ENCODE measurements around the gene TEX261.

The TEX261 gene

DNA sequence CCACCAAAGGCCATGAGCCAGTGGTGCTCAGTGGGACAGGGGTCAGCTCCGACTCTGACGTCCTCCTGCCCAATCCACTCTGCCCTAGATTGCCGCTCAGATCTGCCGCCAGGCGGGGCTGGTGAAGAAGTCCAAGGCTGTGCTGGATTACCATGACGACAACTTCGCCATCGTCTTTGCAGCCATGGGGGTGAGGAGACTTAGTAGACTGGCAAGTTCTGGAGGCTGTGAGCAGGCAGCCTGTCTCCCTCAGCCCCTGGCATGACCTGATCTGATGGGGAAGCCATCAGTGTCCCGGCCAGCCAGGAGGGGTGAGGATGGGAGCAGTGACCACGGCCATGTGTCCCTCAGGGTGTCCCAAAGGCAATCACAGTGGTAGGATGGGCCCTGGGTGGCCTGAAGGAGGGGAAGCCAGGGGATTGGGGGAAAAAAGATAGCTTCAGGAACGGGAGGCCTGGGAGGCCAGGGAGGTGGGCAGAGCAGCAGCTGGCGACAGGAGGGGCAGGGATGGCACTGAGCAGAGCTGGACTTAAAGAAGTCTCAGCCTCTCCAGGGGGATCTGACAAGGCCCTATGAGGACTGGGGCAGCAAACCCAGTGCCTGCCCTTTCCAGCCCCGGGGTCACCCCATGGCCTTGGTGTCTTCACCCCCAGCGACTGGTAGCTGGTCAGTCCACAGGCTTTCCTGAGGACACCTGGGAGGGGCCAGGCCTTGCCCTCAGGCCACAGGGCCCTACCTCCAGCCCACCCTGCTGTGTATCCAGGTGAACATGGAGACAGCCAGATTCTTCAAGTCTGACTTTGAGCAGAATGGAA is 33.6 kb downstream of the TEX261 start:
- no peak overlapping the region for H3K4me3 ChIP-seq (ENCODE audit: low read depth, low read length)
- TF ChIP-seq, protein P1, sequence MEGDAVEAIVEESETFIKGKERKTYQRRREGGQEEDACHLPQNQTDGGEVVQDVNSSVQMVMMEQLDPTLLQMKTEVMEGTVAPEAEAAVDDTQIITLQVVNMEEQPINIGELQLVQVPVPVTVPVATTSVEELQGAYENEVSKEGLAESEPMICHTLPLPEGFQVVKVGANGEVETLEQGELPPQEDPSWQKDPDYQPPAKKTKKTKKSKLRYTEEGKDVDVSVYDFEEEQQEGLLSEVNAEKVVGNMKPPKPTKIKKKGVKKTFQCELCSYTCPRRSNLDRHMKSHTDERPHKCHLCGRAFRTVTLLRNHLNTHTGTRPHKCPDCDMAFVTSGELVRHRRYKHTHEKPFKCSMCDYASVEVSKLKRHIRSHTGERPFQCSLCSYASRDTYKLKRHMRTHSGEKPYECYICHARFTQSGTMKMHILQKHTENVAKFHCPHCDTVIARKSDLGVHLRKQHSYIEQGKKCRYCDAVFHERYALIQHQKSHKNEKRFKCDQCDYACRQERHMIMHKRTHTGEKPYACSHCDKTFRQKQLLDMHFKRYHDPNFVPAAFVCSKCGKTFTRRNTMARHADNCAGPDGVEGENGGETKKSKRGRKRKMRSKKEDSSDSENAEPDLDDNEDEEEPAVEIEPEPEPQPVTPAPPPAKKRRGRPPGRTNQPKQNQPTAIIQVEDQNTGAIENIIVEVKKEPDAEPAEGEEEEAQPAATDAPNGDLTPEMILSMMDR (IDR thresholded peaks at IDR 0.05; ENCODE audit: low read depth, low read length, missing control alignments): peak; percentile 0
- H3K27ac ChIP-seq: no peak overlapping the region
- in situ Hi-C loops (cut with HindIII; ENCODE audit: low pct_ligation_motif_present, low sequenced_read_pairs): no loop called here
- H3K36me3 ChIP-seq (replicated peaks): no peaks in the 10 kb centered on the region
- H3K27me3 ChIP-seq (replicated peaks): peaks cover 7% of the 10 kb centered on the region
- no peak for DNase-seq

DNA sequence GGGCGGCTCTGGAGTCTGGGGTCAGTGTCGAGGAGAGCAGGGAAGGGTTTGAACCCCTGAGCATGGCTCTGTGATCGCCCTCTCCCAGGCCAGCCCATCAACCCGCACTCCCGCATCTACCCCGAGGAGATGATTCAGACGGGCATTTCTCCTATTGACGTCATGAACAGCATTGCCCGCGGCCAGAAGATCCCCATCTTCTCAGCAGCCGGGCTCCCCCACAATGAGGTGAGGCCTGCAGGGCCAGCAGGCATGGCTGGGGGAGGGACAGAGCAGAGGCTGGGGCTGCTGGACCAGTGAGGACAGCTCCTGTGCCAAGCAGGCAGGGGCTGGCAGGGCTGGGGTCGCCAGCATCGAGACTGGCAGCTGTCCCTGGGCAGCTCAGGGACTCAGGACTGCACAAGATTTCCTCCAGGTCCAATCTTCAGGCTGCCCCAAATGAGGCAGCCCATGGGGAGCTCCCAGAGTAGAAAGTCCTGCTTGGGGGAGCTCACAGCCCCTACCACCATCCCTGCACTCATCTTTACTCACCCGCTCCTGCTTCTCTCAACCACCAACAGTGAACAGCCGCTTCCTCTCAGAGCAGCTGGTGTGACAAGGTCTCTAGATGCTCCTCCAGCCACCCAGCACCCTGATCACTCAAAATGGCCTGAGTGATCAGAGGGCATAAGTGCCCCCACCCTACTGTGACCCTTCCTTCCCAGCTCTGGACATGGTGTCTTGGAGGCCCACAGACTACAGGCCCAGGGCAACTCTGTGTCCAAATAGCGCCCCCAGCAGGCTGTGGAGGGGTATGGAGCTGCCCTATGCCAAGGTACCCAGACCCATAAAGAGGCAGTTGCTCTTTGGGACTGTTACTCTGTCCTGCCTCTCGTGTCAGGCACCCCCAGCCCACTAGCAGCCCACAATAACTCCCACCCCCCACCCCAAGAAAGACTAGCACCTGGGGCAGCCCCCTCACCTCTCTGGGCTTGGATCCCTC is 34.5 kb downstream of the TEX261 start:
- in situ Hi-C loops (cut with HindIII; ENCODE audit: low pct_ligation_motif_present, low sequenced_read_pairs): no loop called here

DNA sequence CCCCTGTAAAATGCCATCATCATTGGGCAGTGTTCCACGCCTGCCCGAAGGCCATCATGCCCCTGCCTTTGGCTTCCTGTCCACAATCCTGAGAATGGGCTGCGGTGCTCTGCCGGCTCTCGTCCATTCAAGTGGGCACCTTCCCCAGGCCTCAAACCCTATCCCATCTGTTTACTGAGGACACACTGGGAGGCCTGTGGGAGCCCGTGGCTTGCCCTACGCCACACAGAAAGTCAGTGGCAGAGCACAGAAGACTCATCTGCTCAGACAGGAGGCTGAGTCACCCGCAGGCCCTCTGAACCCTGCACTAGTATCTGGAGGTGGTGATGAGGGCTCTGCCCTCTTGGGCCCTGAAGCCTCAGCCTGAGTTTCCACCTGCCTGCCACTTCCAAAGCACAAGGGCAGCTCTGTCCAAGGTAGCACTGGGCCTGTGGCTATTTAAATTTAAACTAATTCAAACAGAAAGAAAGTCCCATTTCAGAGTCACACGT is 35.4 kb downstream of the TEX261 start:
- no peak overlapping the region for H3K4me3 ChIP-seq (ENCODE audit: low read depth, low read length)
- H3K27ac ChIP-seq: no peak overlapping the region
- TF ChIP-seq, protein P1 (IDR thresholded peaks at IDR 0.05; ENCODE audit: low read depth, low read length, missing control alignments): no peak
- DNase-seq: no peak
- peaks cover 7% of the 10 kb centered on the region for H3K27me3 ChIP-seq (replicated peaks)
- H3K36me3 ChIP-seq (replicated peaks): no peaks in the 10 kb centered on the region
- in situ Hi-C loops (cut with HindIII; ENCODE audit: low pct_ligation_motif_present, low sequenced_read_pairs): no loop called here

More for the DNA sequence above, 34.5 kb downstream of the TEX261 start:
- Histone ChIP-seq H3K4me3 (ENCODE audit: low read depth, low read length) (no peak overlapping the region), H3K36me3 (replicated peaks) (no peaks in the 10 kb centered on the region), H3K27ac (no peak overlapping the region), H3K27me3 (replicated peaks) (peaks cover 8% of the 10 kb centered on the region)
- DNase-seq: no peak
- TF ChIP-seq, protein P1 (IDR thresholded peaks at IDR 0.05; ENCODE audit: low read depth, low read length, missing control alignments): peak; percentile 29

DNA sequence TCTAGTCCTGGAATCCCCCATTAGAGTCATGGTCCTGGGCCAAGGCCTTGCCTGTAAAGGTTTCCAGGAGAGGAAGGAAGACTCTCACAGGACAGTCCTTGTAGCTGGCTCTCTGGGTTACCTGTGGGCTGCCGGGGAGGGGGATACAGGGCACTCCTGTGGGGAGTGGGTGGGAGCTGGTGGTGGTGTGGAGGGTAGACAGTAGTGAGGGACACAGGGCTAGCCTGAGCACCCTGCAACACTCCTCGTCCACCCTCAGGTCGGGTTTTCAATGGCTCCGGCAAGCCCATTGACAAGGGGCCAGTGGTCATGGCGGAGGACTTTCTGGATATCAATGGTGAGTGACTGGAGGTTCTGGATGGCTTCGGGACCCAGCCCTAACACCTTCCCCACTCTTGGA is 35.9 kb downstream of the TEX261 start:
- H3K4me3 ChIP-seq (ENCODE audit: low read depth, low read length): no peak overlapping the region
- DNase-seq: no peak

DNA sequence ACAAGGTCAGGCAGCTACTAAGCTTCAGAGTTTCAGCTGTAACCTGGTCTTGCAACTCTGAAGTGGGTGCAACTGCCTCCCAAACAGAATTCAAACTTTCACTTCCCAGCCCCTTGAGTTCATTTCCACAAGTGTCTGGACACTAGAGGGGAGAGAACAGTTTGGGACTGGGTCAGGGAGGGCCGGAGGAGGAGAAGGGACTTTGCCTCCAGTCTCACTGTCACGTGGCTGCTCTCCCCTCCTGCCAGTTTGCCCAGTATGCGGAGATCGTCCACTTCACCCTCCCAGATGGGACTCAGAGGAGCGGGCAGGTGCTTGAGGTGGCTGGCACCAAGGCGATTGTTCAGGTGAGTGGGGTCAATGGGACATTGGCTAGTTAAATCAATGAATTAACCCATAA is 36.9 kb downstream of the TEX261 start:
- TF ChIP-seq, protein P1 (IDR thresholded peaks at IDR 0.05; ENCODE audit: low read depth, low read length, missing control alignments): no peak
- in situ Hi-C loops (cut with HindIII; ENCODE audit: low pct_ligation_motif_present, low sequenced_read_pairs): no loop called here
- Histone ChIP-seq H3K4me3 (ENCODE audit: low read depth, low read length) (no peak overlapping the region), H3K36me3 (replicated peaks) (no peaks in the 10 kb centered on the region), H3K27me3 (replicated peaks) (peaks cover 9% of the 10 kb centered on the region), H3K27ac (no peak overlapping the region)
- no peak for DNase-seq

More for the DNA sequence above, 35.9 kb downstream of the TEX261 start:
- Histone ChIP-seq H3K36me3 (replicated peaks) (no peaks in the 10 kb centered on the region), H3K27ac (no peak overlapping the region), H3K27me3 (replicated peaks) (peaks cover 4% of the 10 kb centered on the region)
- TF ChIP-seq, protein P1 (IDR thresholded peaks at IDR 0.05; ENCODE audit: low read depth, low read length, missing control alignments): no peak
- in situ Hi-C loops (cut with HindIII; ENCODE audit: low pct_ligation_motif_present, low sequenced_read_pairs): no loop called here

Data from brain microvascular endothelial cell (primary cell).